NK-92 (cell line): Measurements from ENCODE around the gene EXT2.

Experiments
- DNase-seq: peaks from one replicate; lab custom pipeline; 2025; ENCODE audit not compliant: unreplicated experiment; lab: John Stamatoyannopoulos, UW

EXT2 gene

GRCh38 chr11:44263738-44264437, 168.4 kb downstream of the EXT2 start:
- no peak for DNase-seq

GRCh38 chr11:44264438-44264749, 168.9 kb downstream of the EXT2 start:
- no peak for DNase-seq

GRCh38 chr11:44264761-44265160, 169.3 kb downstream of the EXT2 start:
- no peak for DNase-seq

DNA sequence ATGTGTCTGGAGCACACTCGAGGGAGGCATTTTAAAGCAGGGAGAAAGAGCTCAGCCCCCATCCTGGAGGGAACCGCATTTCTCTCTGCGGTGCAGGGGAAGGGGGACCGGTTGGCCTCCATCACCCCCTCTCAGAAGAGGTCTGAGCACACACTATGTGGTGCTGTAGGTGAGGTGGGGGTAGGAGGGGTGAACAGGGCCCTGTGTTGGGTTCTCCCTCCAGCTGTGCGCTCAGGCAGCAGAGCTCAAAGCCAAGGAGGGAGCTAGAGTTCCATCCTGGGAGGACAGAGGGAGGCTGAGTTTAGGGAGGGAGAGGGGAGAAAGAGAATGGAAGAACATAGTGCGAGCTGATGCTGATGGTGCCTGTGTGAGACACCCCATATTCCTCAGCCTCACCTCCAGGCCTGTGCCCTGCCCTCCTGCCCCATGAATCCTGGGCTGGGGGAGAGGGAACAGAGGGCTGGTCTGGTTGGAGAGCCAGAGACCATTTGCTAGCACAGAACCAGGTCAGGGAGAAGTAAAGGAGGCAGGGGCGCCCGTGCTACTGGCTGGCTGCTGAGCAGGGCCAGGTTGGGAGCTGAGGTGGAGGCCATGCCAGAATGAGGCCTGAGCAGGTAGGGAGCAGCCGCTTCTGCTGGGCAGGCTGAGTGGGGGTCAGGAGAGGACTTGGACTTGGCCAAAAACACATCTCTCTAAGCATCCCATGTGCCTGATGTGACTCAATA, 170.7 kb downstream of the EXT2 start:
- DNase-seq = no peak

GRCh38 chr11:44267006-44267749, 171.7 kb downstream of the EXT2 start:
- DNase-seq = no peak

DNA sequence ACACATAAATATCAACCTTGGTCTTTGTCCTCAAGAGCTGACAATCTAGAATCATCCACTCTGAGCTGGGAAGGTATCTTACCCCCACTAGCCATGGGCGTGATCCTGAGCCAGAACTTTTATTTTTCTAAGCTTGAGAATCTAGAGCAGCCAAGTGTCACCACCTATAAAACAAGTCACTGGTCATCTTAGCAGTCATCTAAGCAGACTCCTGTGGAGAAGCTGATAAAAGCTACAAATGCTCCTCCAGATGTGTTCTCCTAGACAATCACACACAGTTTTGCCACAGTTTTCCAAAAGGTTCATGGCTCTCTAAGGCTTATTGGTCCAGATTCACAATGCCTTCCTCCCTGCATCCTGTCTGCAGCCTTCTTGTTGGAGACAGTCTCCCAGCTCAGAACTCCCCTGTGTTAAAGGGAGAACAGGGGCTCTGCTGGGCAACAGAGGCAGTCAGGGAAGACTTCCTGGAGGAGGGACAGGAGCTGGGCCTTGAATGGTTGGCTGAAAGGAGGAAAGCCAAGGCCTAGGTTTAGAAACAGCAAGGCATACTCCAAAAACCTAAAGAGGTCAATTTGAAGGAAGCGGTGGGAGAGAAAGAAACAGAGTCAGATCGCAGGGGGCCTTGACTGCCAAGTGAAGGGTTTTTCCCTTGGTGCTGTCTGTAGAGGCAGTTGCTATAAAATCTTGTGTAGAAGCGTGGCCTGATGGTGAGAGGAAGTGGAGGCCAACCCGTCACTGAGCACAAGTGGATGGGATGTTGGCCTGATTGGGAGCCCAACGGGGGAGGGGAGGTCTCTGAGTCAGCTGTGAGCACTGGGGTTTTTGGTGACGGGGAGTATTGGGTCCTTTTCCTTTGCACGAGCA, 172.5 kb downstream of the EXT2 start:
- no peak for DNase-seq

- DNase-seq = no peak
Measured at GRCh38 chr11:44268614-44269080, 173.2 kb downstream of the EXT2 start.

- DNase-seq = no peak
Measured at GRCh38 chr11:44269369-44270351, 174.2 kb downstream of the EXT2 start.

DNA sequence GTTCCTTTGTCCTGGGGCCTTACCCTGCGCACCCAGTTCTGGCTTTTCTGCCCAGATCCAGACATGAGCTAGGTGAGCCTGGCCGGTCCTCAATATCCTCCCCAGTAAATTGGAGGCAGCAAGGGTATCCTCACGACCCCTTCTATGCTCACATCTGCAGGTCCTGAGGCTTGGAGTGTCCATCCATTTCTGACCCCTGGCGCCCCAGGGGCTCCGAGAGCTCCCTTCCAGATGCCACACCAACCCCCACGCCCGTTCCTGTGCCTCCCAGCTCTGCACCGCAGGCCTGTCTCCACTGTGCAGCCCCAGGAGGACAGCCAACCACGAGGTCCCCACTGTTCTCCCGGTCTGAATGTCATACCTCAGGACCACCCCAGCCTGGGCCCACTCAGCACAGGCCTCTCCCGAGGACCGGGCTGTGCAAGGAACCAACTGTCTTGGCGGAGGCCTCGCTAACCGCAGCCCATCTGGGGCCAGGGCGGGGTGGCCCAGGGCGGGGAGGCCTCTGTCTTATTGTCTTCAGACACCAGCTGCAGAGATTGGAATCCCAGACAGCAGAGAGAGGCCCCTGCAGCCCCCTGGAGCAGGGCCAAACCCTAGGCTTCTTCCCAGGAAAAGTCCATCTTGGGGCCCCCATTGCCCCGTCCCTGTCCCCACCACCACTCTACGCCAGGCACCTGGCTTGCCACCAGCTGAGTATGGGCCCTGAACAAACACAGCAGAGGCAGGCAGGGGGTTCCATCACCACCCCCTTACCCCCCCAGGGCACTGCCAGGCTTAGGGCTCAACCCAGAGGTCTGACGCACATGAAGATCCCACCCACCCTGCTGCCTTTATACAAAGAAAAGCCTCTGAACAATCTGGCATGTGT, 175.2 kb downstream of the EXT2 start:
- no peak for DNase-seq

DNA sequence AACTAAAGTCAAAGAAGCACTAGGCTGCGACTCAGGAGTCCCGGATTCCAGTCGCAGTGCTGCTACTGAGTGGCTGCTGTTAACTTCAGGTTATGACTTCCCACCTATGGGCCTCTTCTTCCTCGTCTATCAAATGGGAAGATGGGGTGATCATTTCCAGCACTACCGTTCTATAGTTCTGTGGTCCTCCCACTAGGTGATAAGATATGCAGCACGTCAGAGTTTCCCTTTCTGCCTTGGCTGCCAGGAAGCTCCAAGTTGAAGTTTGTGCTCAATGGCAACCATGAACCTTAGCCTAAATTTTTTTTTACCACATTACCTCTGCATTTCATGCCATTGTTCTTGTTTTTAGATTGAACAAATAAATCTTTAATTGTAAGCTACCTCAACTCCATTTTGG, 175.8 kb downstream of the EXT2 start:
- DNase-seq = no peak

GRCh38 chr11:44274404-44274803, 178.9 kb downstream of the EXT2 start:
- no peak for DNase-seq

DNA sequence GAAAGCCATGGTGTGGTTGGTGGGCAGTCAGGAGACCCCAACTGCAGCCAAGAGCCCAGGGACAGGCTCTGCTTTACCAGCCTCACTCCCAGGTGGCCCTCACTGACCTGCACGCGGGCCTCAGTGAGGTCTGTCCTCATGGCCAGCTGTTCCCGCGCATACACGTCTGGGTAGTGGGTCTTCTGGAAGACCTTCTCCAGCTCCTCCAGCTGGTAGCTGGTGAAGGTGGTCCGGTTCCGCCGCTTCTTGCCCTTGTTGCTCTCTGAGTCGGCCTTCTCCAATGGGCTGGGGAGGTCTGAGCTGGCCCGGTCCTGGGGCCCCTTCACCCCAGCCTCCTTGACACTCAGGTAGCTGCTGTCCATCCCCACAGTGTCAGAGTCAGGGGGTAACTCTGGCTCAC, 179.8 kb downstream of the EXT2 start:
- DNase-seq = no peak

DNA sequence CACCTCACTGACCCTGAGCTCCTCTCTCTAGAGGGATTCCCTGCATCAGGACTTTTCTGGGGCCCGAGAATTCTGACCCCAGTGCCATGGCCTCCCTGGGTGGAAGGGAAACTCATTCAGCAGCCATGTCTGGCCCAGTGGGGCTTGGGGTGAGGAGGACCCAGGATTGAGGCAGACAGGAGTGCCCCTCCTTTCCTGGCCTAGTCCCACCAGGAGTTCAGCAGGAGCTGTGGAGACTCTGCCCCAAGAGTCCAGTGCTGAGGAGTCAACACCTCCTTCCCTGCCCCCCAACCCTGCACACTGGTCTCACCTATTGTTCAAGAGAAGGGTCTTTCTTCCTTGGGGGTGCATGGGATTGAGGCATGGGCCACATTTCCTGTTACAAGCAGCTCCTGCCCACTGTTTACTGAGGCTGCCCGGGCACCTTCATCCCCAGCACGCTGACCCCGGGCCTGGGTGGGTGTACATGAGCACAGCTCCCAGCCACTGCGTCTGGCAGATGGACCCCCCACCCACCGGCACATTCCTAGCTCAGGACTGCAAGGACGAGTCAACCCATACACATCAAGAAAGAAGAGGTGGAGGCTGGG, 180.6 kb downstream of the EXT2 start:
- no peak for DNase-seq

DNA sequence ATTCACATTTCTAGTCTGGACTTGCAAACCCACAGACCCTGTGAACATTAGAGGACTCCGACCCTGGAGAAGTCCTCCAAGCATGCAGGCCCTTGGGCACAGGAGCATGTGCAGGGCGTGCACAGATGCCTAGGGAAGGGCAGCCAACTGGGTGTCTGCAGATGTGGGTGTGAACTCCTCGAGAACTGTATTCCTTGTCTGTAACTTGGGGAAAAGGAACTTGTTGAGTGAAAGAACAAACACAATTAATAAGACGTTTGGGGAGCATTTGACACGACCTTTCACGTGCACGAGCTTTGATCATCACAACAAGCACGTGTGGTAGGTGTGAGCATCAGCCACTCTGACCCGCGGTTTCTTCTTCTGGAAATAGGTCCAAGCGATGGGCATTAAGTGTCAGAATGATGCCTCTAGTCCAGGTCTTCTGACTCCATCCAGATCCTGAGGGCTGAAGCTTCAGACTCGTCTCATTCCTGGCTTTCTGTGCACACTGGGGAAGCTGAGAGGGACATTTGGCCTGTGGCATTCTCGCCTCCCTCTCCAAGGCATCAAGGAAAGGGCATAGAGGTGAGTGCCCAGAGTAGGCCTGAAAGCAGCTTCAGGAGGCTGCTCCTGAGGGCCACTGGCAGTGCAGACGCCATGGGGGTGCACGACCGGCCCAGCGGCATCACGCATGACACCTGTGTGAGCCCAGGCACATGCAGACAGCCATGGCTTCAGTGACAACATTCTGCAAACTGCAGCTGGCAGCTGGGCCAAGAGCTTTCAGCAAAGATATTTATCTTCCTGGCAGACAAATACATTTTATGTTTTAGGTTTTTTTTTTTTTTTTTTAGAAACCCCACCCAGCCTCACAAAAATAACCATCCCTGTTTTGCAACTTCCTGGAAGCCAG, 182.0 kb downstream of the EXT2 start:
- DNase-seq = no peak

DNA sequence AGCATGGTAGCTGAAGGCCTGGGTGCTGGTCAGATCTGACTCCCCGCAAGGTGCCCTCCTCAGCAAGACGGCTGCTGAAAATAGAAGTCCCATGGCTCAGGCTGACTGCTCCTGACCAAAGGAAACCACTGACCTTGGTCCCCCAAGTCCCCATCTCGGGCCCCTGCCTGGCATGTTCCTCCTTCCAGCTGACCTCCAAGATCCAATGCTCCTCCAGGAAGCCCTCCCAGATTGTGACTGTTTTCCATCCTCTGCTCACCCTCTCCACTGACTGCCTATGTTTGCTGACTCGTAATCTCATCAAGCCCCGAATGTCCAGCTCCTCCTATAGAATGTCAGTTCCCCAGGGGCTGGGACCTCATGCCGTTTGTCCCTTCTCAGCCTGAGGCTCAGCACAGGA, 184.0 kb downstream of the EXT2 start:
- DNase-seq = no peak

- no peak for DNase-seq
Measured at GRCh38 chr11:44280257-44280656, 184.8 kb downstream of the EXT2 start.

DNA sequence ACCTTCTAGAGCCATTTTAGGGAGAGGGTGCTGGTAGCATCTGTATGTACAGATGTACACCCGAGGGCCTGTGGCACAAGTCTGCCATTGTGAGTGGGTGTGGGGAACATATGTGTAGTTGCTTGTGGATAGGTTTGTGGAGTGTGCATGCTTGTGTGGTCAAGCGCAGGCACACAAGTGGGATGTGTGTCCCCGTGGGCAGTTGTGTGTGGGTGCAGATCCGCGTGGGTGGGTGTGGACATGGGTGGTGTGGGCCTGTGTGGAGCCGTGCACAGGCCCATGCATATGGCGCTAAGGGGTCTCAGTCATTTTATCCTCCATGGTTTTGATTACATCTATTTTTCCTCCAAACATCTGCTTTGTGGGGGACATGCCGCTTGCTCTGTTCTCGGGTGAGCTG, 185.7 kb downstream of the EXT2 start:
- no peak for DNase-seq

GRCh38 chr11:44282620-44283019, 187.1 kb downstream of the EXT2 start:
- DNase-seq = no peak
